MM.1S (cell line): ENCODE results near the gene ZMYND10.

Source experiments
- DNase-seq: peaks from one replicate; pipeline ENCODE4 v3.0.0-alpha.2; 2015
- H2AFZ ChIP-seq: fragments of 300-600 bp; sonication (generic); 2 replicates; pipeline ENCODE4 v1.6.0; 2016; ENCODE audit warnings: antibody characterized with exemption, low read length
- H3F3A ChIP-seq: fragments of 300-600 bp; sonication (generic); 2 replicates; pipeline ENCODE4 v1.6.1; 2016; ENCODE audit warnings: mild to moderate bottlenecking, antibody characterized with exemption, low read length, moderate library complexity, mixed read lengths; ENCODE audit not compliant: insufficient read depth
- H3K27ac ChIP-seq: fragments of 300-600 bp; sonication (generic); 2 replicates; pipeline ENCODE4 v1.5.1; 2016; ENCODE audit warnings: mild to moderate bottlenecking, low read length
- H3K27me3 ChIP-seq: fragments of 300-600 bp; sonication (generic); replicated peaks from 2 replicates; pipeline ENCODE4 v1.6.0; 2016; ENCODE audit warnings: low read length; ENCODE audit not compliant: insufficient read depth
- H3K36me3 ChIP-seq: fragments of 300-600 bp; sonication (generic); replicated peaks from 2 replicates; pipeline ENCODE4 v1.6.1; 2016; ENCODE audit warnings: mild to moderate bottlenecking, low read length, mixed read lengths; ENCODE audit not compliant: insufficient read depth
- H3K4me1 ChIP-seq: fragments of 300-600 bp; sonication (generic); 2 replicates; pipeline ENCODE4 v1.6.1; 2016; ENCODE audit warnings: low read length, mixed read lengths
- H3K4me2 ChIP-seq: fragments of 300-600 bp; sonication (generic); 2 replicates; pipeline ENCODE4 v1.6.0; 2016; ENCODE audit warnings: low read depth, low read length
- H3K4me3 ChIP-seq: fragments of 300-600 bp; sonication (generic); 2 replicates; pipeline ENCODE4 v1.5.1; 2016; ENCODE audit warnings: low read length, mixed read lengths
- H3K79me2 ChIP-seq: fragments of 300-600 bp; sonication (generic); 2 replicates; pipeline ENCODE4 v1.6.1; 2016; ENCODE audit warnings: mixed run types, low read length, mixed read lengths
- H3K9ac ChIP-seq: fragments of 300-600 bp; sonication (generic); 2 replicates; pipeline ENCODE4 v1.6.1; 2016; ENCODE audit warnings: low read length, mixed read lengths
- H3K9me2 ChIP-seq: fragments of 300-600 bp; sonication (generic); replicated peaks from 2 replicates; pipeline ENCODE4 v1.6.1; 2016; ENCODE audit warnings: mild to moderate bottlenecking, low read length, mixed read lengths; ENCODE audit not compliant: insufficient read depth
- H3K9me3 ChIP-seq: fragments of 300-600 bp; sonication (generic); replicated peaks from 2 replicates; pipeline ENCODE4 v1.6.1; 2016; ENCODE audit warnings: mild to moderate bottlenecking, low read length, mixed read lengths; ENCODE audit not compliant: insufficient read depth
- H4K20me1 ChIP-seq: fragments of 300-600 bp; sonication (generic); 2 replicates; pipeline ENCODE4 v1.6.1; 2016; ENCODE audit warnings: mild to moderate bottlenecking, low read length, moderate library complexity, mixed read lengths; ENCODE audit not compliant: insufficient read depth
- CTCF ChIP-seq: fragments of 300-600 bp; sonication (generic); IDR thresholded peaks from 2 replicates; pipeline ENCODE4 v1.5.1; 2016; ENCODE audit warnings: antibody characterized with exemption, low read length, mixed read lengths
- EZH2 ChIP-seq: fragments of 300-600 bp; sonication (generic); optimal IDR thresholded peaks from 2 replicates; pipeline ENCODE3; 2017; ENCODE audit warnings: low read depth, mild to moderate bottlenecking, antibody characterized with exemption, low read length, mixed read lengths
- EZH2phosphoT487 ChIP-seq: fragments of 300-600 bp; sonication (generic); IDR thresholded peaks from 2 replicates; pipeline ENCODE4 v1.6.1; 2018; ENCODE audit warnings: antibody characterized with exemption, low read length

Gene ZMYND10

GRCh38 chr3:50378757-50379156 is 33.2 kb upstream of the ZMYND10 start:
- no peak for TF ChIP-seq EZH2
- TF ChIP-seq EZH2phosphoT487: no peak
- TF ChIP-seq CTCF: no peak
- peaks cover 3% of the 10 kb centered on the region for H3K4me1 ChIP-seq
- H3F3A ChIP-seq: no peaks in the 10 kb centered on the region
- H3K9me2 ChIP-seq: no peaks in the 10 kb centered on the region
- H3K27me3 ChIP-seq: peaks cover 40% of the 10 kb centered on the region
- H3K9ac ChIP-seq: no peak overlapping the region
- DNase-seq: no peak
- H2AFZ ChIP-seq: no peak overlapping the region
- H3K4me2 ChIP-seq: no peak overlapping the region
- no peak overlapping the region for H3K27ac ChIP-seq
- H3K36me3 ChIP-seq: no peaks in the 10 kb centered on the region
- H3K9me3 ChIP-seq: no peaks in the 10 kb centered on the region
- no peaks in the 10 kb centered on the region for H3K79me2 ChIP-seq
- no peaks in the 10 kb centered on the region for H4K20me1 ChIP-seq
- H3K4me3 ChIP-seq: no peak overlapping the region

GRCh38 chr3:50378024-50378423 is 32.5 kb upstream of the ZMYND10 start:
- Histone ChIP-seq H4K20me1 (no peaks in the 10 kb centered on the region), H3K4me3 (no peak overlapping the region)

GRCh38 chr3:50375258-50375931 is 29.9 kb upstream of the ZMYND10 start:
- no peaks in the 10 kb centered on the region for H3K9me3 ChIP-seq
- peaks cover 42% of the 10 kb centered on the region for H3K27me3 ChIP-seq
- H2AFZ ChIP-seq: no peak overlapping the region
- H3F3A ChIP-seq: no peaks in the 10 kb centered on the region
- no peak for TF ChIP-seq CTCF
- TF ChIP-seq EZH2phosphoT487: no peak
- no peak for TF ChIP-seq EZH2
- no peaks in the 10 kb centered on the region for H3K79me2 ChIP-seq
- no peak overlapping the region for H3K4me2 ChIP-seq
- no peaks in the 10 kb centered on the region for H4K20me1 ChIP-seq
- no peaks in the 10 kb centered on the region for H3K36me3 ChIP-seq
- H3K9ac ChIP-seq: no peak overlapping the region
- peaks cover 3% of the 10 kb centered on the region for H3K4me1 ChIP-seq
- no peak for DNase-seq
- no peak overlapping the region for H3K4me3 ChIP-seq
- no peaks in the 10 kb centered on the region for H3K9me2 ChIP-seq
- no peak overlapping the region for H3K27ac ChIP-seq

More at GRCh38 chr3:50378024-50378423, 32.5 kb upstream of the ZMYND10 start:
- Histone ChIP-seq H3K36me3 (no peaks in the 10 kb centered on the region), H3K27ac (no peak overlapping the region), H2AFZ (no peak overlapping the region), H3K4me2 (no peak overlapping the region), H3K9me3 (no peaks in the 10 kb centered on the region), H3K9ac (no peak overlapping the region), H3K4me1 (peaks cover 3% of the 10 kb centered on the region), H3K27me3 (peaks cover 34% of the 10 kb centered on the region), H3K79me2 (no peaks in the 10 kb centered on the region), H3K9me2 (no peaks in the 10 kb centered on the region), H3F3A (no peaks in the 10 kb centered on the region)
- DNase-seq: no peak
- no peak for TF ChIP-seq CTCF
- TF ChIP-seq EZH2phosphoT487: no peak
- TF ChIP-seq EZH2: no peak
